ENCODE measurements around the gene TCF7L2. TPM values are rescaled to one million over a fixed set of nuclear protein-coding genes. Genes with fewer than 3 reads are reported as not detected.

The TCF7L2 gene
- total and polyA plus RNA-seq, 4 donors = 14.0 to 57.8 (median 34.8) TPM

DNA sequence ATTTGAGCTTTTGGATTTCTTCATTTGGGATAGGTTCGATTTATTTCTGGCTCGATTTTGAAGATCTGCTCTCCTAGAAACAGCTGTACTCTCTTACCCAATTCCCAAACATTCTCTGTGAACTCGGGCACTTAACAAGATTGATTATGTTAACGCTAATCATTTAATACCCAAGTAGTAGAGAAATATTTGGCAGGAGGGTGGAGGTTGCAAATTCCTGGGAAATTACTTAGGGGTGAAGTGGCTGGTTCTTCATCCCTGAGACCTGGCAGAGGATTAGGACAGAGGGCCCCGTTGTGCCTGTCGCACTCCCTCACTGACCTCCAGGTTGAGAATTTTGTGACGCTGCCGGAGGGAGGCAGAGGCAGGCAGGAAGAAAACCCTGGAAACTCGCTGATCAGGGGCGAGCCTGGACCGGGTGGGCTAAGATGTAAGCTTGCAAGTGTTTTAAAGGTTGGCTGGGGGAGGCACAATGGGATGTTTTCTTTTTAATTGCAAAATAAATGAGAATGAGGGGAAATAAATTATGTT is 182.6 kb downstream of the TCF7L2 start:
- no peak overlapping the region for H3K27ac ChIP-seq (ENCODE audit: low read depth in 1 of 2, low read length in 2 of 2)
- DNase-seq = no peak
- H3K4me1 ChIP-seq (ENCODE audit: control insufficient read depth in 1 of 2, insufficient read depth in 2 of 2, low read length in 2 of 2) = peaks cover 1 to 5% of the 10 kb centered on the region in 2 donors
- no peak for ATAC-seq (ENCODE audit: low FRiP score)
- no peaks in the 10 kb centered on the region for H3K27me3 ChIP-seq (ENCODE audit: control insufficient read depth in 1 of 2, insufficient read depth in 2 of 2, low read length in 1 of 2)
- H3K9me3 ChIP-seq (ENCODE audit: control insufficient read depth, low read length) = no peaks in the 10 kb centered on the region
- intact Hi-C loops (cut with DNase I) = loop anchor here in 1 of 2 donors (10.0 kb wide), 2 partner anchors 252 to 392 kb away; no protein-coding TSS in a partner anchor
- no peaks in the 10 kb centered on the region for H3K36me3 ChIP-seq (ENCODE audit: control insufficient read depth in 1 of 2, insufficient read depth in 2 of 2, low read length in 1 of 2)
- WGBS, 2 donors = 80% methylated on average over 11 of the region's 11 CpGs
- H3K4me3 ChIP-seq (ENCODE audit: low read length in 2 of 2) = no peak overlapping the region

DNA sequence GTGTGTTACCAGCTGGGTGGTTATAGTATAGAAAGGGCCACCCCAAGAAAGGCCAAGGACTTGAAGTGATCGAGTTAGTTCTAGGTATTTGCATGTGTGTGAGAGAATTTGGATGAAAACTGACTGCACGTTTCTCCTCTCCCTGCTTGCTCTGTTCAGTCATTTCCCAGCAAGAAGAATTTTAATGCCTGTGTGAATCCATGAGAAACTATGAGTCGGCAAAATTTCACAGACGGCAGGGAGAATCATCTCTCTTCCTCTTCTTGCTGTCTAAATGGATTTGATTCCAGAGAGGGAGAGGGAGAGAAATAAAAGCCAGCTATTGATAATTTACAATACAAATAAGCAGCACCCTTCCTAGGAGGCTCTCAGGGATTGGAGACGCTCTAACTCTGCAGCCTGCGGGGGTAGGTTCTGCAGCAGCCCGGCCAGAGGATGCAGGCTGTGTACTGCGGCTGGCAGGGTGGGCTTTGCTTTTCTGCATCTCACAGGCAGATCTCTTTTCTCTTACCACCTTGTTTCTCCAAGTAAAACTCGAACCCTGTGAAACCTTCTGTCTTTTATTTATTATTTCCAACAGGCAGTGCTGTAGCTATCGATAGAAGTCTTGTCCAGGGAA is 183.6 kb downstream of the TCF7L2 start:
- WGBS, 2 donors = 76 to 79% methylated on average over 10 of the region's 10 CpGs
- Histone ChIP-seq H3K36me3 (ENCODE audit: control insufficient read depth in 1 of 2, insufficient read depth in 2 of 2, low read length in 1 of 2) (no peaks in the 10 kb centered on the region), H3K27ac (ENCODE audit: low read depth in 1 of 2, low read length in 2 of 2) (no peak overlapping the region), H3K9me3 (ENCODE audit: control insufficient read depth, low read length) (no peaks in the 10 kb centered on the region), H3K4me1 (ENCODE audit: control insufficient read depth in 1 of 2, insufficient read depth in 2 of 2, low read length in 2 of 2) (peaks cover 0 to 5% of the 10 kb centered on the region in 2 donors), H3K27me3 (ENCODE audit: control insufficient read depth in 1 of 2, insufficient read depth in 2 of 2, low read length in 1 of 2) (no peaks in the 10 kb centered on the region), H3K4me3 (ENCODE audit: low read length in 2 of 2) (no peak overlapping the region)
- intact Hi-C loops (cut with DNase I) = loop anchor here in 1 of 2 donors (10.0 kb wide), 2 partner anchors 251 to 391 kb away; no protein-coding TSS in a partner anchor
- no peak for ATAC-seq (ENCODE audit: low FRiP score)
- no peak for DNase-seq

DNA sequence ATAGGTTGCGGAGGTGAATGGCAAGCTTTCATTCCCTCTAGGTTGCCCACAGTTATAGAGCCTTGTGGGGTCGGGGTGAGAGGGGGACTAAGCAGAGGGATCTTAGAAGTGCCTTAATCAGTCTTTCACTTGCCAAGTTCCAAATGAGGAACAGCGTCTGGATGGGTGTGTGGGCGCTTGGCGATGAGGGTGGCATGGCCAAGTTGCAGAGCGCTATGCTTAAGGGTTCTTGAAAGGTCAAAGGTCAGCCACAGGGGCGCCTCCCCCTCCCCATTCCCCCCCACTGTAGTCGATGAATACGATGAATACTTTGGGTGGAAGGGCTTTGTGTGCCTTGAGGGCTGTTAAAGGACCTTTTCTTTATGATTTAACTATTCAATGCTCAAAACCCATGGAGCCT is 185.0 kb downstream of the TCF7L2 start:
- Histone ChIP-seq H3K27ac (ENCODE audit: low read depth in 1 of 2, low read length in 2 of 2) (no peak overlapping the region), H3K4me3 (ENCODE audit: low read length in 2 of 2) (no peak overlapping the region), H3K27me3 (ENCODE audit: control insufficient read depth in 1 of 2, insufficient read depth in 2 of 2, low read length in 1 of 2) (no peaks in the 10 kb centered on the region), H3K36me3 (ENCODE audit: control insufficient read depth in 1 of 2, insufficient read depth in 2 of 2, low read length in 1 of 2) (no peaks in the 10 kb centered on the region), H3K4me1 (ENCODE audit: control insufficient read depth in 1 of 2, insufficient read depth in 2 of 2, low read length in 2 of 2) (peaks cover 0 to 5% of the 10 kb centered on the region in 2 donors), H3K9me3 (ENCODE audit: control insufficient read depth, low read length) (no peaks in the 10 kb centered on the region)
- no peak for ATAC-seq (ENCODE audit: low FRiP score)
- DNase-seq = no peak
- intact Hi-C loops (cut with DNase I) = loop anchor here in 1 of 2 donors (10.0 kb wide), 2 partner anchors 250 to 390 kb away; no protein-coding TSS in a partner anchor
- 69 to 79% methylated on average over 9 of the region's 9 CpGs for WGBS, 2 donors

GRCh38 chr10:113137941-113138685 is 188.1 kb downstream of the TCF7L2 start:
- no peaks in the 10 kb centered on the region for H3K27me3 ChIP-seq (ENCODE audit: control insufficient read depth in 1 of 2, insufficient read depth in 2 of 2, low read length in 1 of 2)
- no peak overlapping the region for H3K27ac ChIP-seq (ENCODE audit: low read depth in 1 of 2, low read length in 2 of 2)
- 96 to 97% methylated on average over 3 of the region's 3 CpGs for WGBS, 2 donors
- intact Hi-C loops (cut with DNase I) = loop anchor here in 1 of 2 donors (10.0 kb wide), 2 partner anchors 247 to 387 kb away; no protein-coding TSS in a partner anchor
- H3K4me3 ChIP-seq (ENCODE audit: low read length in 2 of 2) = no peak overlapping the region
- no peaks in the 10 kb centered on the region for H3K4me1 ChIP-seq (ENCODE audit: control insufficient read depth in 1 of 2, insufficient read depth in 2 of 2, low read length in 2 of 2)
- ATAC-seq (ENCODE audit: low FRiP score) (no peak), DNase-seq (no peak)
- H3K36me3 ChIP-seq (ENCODE audit: control insufficient read depth in 1 of 2, insufficient read depth in 2 of 2, low read length in 1 of 2) = peaks cover 0 to 2% of the 10 kb centered on the region in 2 donors
- H3K9me3 ChIP-seq (ENCODE audit: control insufficient read depth, low read length) = no peaks in the 10 kb centered on the region

DNA sequence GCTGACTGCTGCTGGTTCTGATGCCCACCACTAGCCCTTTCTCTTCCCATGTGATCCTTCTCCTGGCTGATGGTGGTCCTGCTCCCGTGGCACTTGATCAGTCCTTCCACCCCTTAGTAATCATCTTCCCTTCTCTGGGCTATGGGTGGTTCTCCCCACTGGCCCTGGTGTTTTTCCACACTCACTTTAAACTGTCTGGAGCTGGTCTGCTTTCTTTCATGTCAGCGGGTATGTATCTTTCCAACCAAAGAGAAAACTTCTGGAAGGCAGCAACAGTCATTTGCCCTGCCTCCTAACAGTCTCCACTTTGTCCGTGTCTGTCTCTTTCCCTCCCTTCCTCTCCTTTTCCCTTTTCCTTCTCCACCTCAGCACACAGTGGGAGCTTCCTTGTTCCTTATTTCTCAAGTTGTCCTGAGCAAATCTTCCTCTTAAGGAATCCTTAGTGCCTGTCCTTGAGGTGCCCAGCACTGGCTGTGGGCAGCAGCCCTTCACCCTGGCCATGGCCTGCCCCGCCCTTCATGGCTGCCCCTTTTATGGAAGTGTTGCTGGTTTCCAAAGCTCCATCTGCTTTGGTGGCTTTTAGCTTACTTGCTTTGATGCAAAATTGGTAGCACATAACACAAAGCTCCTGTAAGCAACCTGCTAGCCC is 189.0 kb downstream of the TCF7L2 start:
- no peak overlapping the region for H3K4me3 ChIP-seq (ENCODE audit: low read length in 2 of 2)
- ATAC-seq (ENCODE audit: low FRiP score) (no peak), DNase-seq (no peak)
- intact Hi-C loops (cut with DNase I) = loop anchor here in 1 of 2 donors (10.0 kb wide), 2 partner anchors 246 to 386 kb away; no protein-coding TSS in a partner anchor
- H3K27me3 ChIP-seq (ENCODE audit: control insufficient read depth in 1 of 2, insufficient read depth in 2 of 2, low read length in 1 of 2) = no peaks in the 10 kb centered on the region
- H3K27ac ChIP-seq (ENCODE audit: low read depth in 1 of 2, low read length in 2 of 2) = no peak overlapping the region
- H3K9me3 ChIP-seq (ENCODE audit: control insufficient read depth, low read length) = no peaks in the 10 kb centered on the region
- H3K4me1 ChIP-seq (ENCODE audit: control insufficient read depth in 1 of 2, insufficient read depth in 2 of 2, low read length in 2 of 2) = no peaks in the 10 kb centered on the region
- H3K36me3 ChIP-seq (ENCODE audit: control insufficient read depth in 1 of 2, insufficient read depth in 2 of 2, low read length in 1 of 2) = peaks cover 0 to 5% of the 10 kb centered on the region in 2 donors
- WGBS, 2 donors = 81 to 90% methylated on average over 4 of the region's 4 CpGs

DNA sequence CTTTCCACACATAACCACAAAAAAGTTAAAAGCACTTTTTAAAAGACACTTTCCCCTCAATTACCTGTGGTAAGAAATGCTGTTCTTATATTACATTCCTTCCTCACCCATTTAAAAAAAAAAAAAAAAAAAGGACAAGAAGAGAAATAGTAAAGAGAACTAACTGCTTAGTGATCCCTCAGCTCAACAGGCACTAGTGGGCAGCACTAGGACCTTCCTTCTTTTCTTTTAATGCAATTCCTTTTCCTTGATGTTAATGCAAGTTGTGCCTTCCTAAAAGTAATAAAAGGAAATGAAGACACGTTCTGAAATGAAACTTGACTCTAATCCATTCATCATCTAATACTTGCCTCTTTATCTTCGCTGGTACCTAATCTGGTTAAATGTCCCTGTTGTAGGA is 189.7 kb downstream of the TCF7L2 start:
- Histone ChIP-seq H3K27ac (ENCODE audit: low read depth in 1 of 2, low read length in 2 of 2) (no peak overlapping the region), H3K4me1 (ENCODE audit: control insufficient read depth in 1 of 2, insufficient read depth in 2 of 2, low read length in 2 of 2) (no peaks in the 10 kb centered on the region), H3K27me3 (ENCODE audit: control insufficient read depth in 1 of 2, insufficient read depth in 2 of 2, low read length in 1 of 2) (no peaks in the 10 kb centered on the region), H3K36me3 (ENCODE audit: control insufficient read depth in 1 of 2, insufficient read depth in 2 of 2, low read length in 1 of 2) (peaks cover 0 to 7% of the 10 kb centered on the region in 2 donors), H3K4me3 (ENCODE audit: low read length in 2 of 2) (no peak overlapping the region), H3K9me3 (ENCODE audit: control insufficient read depth, low read length) (no peaks in the 10 kb centered on the region)
- ATAC-seq (ENCODE audit: low FRiP score) (no peak), DNase-seq (no peak)
- 63 to 64% methylated on average over 2 of the region's 2 CpGs for WGBS, 2 donors
- intact Hi-C loops (cut with DNase I) = loop anchor here (5.0 to 10.0 kb wide), 3 partner anchors 245 to 385 kb away; no protein-coding TSS in a partner anchor

GRCh38 chr10:113140143-113141011 is 190.3 kb downstream of the TCF7L2 start:
- Histone ChIP-seq H3K4me1 (ENCODE audit: control insufficient read depth in 1 of 2, insufficient read depth in 2 of 2, low read length in 2 of 2) (no peaks in the 10 kb centered on the region), H3K27ac (ENCODE audit: low read depth in 1 of 2, low read length in 2 of 2) (no peak overlapping the region), H3K9me3 (ENCODE audit: control insufficient read depth, low read length) (no peaks in the 10 kb centered on the region), H3K4me3 (ENCODE audit: low read length in 2 of 2) (no peak overlapping the region), H3K27me3 (ENCODE audit: control insufficient read depth in 1 of 2, insufficient read depth in 2 of 2, low read length in 1 of 2) (no peaks in the 10 kb centered on the region), H3K36me3 (ENCODE audit: control insufficient read depth in 1 of 2, insufficient read depth in 2 of 2, low read length in 1 of 2) (peaks cover 0 to 7% of the 10 kb centered on the region in 2 donors)
- no peak for ATAC-seq (ENCODE audit: low FRiP score)
- intact Hi-C loops (cut with DNase I) = loop anchor here in 1 of 2 donors (5.0 kb wide), 1 partner anchor 247 kb away; no protein-coding TSS in a partner anchor
- DNase-seq = no peak
- WGBS, 2 donors = 94 to 95% methylated on average over 10 of the region's 10 CpGs
